Caco-2 (cell line): Measurements from ENCODE around the gene SOX30. TPM values are rescaled to one million over a fixed set of nuclear protein-coding genes. Genes with fewer than 3 reads are reported as not detected.

Experiments
- BruUV-seq: library from RNA; stranded (reverse); fragments of 400-500 nt; replicated peaks from 2 replicates; lab custom pipeline; 2021; lab: Mats Ljungman, UMichigan
- CTCF ChIA-PET: fragments of 300-600 bp; sonication (Branson Sonifier 250); formaldehyde crosslinking; loops from one replicate; lab custom pipeline; 2022; ENCODE audit warnings: antibody characterized with exemption; lab: Charles Lee
- POLR2A ChIA-PET: fragments of 300-600 bp; sonication (Branson Sonifier 250); formaldehyde crosslinking; loops from one replicate; lab custom pipeline; 2022; ENCODE audit warnings: antibody characterized with exemption; lab: Charles Lee
- DNase-seq, 2 experiments: peaks; one replicate each; pipeline versions ENCODE4 v3.0.0 to v3.0.0-alpha.2; 2020 to 2022
- H3K27me3 ChIP-seq: replicated peaks from 2 replicates; pipeline ENCODE4 v1.6.0; 2011; ENCODE audit warnings: low read length; ENCODE audit not compliant: control insufficient read depth, insufficient read depth
- H3K36me3 ChIP-seq: 2 replicates; pipeline ENCODE4 v1.5.1; 2011; ENCODE audit warnings: low read length; ENCODE audit not compliant: control insufficient read depth, insufficient read depth
- H3K4me1 ChIP-seq: fragments of 250-450 bp; sonication (Bioruptor Pico); 2 replicates; pipeline ENCODE4 v1.5.1; 2020; ENCODE audit warnings: mild to moderate bottlenecking
- H3K4me3 ChIP-seq: 2 replicates; pipeline ENCODE4 v1.5.1; 2011; ENCODE audit warnings: low read depth, mild to moderate bottlenecking, control low read depth, low read length
- H3K9me3 ChIP-seq: fragments of 250-450 bp; sonication (Bioruptor Pico); 2 replicates; pipeline ENCODE4 v1.5.1; 2020; ENCODE audit warnings: mild to moderate bottlenecking, moderate library complexity
- H3K27ac Mint-ChIP-seq: one replicate; pipeline ENCODE4 v1.8.0; 2022; ENCODE audit warnings: mixed read lengths; ENCODE audit not compliant: unreplicated experiment
- H3K27me3 Mint-ChIP-seq: one replicate; pipeline ENCODE4 v1.8.0; 2022; ENCODE audit warnings: mixed read lengths; ENCODE audit not compliant: insufficient read depth, unreplicated experiment
- H3K36me3 Mint-ChIP-seq: one replicate; pipeline ENCODE4 v1.8.0; 2022; ENCODE audit warnings: mild to moderate bottlenecking, mixed read lengths; ENCODE audit not compliant: insufficient read depth, unreplicated experiment
- H3K4me1 Mint-ChIP-seq: one replicate; pipeline ENCODE4 v1.8.0; 2022; ENCODE audit warnings: low read depth, mixed read lengths; ENCODE audit not compliant: unreplicated experiment
- H3K4me3 Mint-ChIP-seq: one replicate; pipeline ENCODE4 v1.8.0; 2022; ENCODE audit warnings: mild to moderate bottlenecking, moderate library complexity, mixed read lengths; ENCODE audit not compliant: unreplicated experiment
- H3K9me3 Mint-ChIP-seq: one replicate; pipeline ENCODE4 v1.8.0; 2022; ENCODE audit warnings: mixed read lengths; ENCODE audit not compliant: unreplicated experiment
- intact Hi-C: fragments of 100-400 bp; cut with micrococcal nuclease; formaldehyde crosslinking; loops from one replicate; pipeline ENCODE4 v1.10.0; 2022; ENCODE audit not compliant: unreplicated experiment
- total RNA-seq: library from RNA; stranded (reverse); gene quantifications from 2 replicates; pipeline ENCODE4 v1.2.3, GENCODE V29; 2022
- TF ChIP-seq, protein P1 (sequence below), 2 experiments: fragments of 200-600 bp in 1 of 2; IDR thresholded peaks; 1 replicate in 1 of 2; 2 replicates in 1 of 2; pipeline versions ENCODE4 v1.5.1 to v1.8.0; 2011 to 2022; ENCODE audit warnings: antibody characterized with exemption in 1 of 2, control low read depth in 1 of 2, inconsistent platforms in 1 of 2, low read depth in 1 of 2, low read length in 1 of 2, mild to moderate bottlenecking in 1 of 2, moderate library complexity in 1 of 2; ENCODE audit not compliant: insufficient read depth in 1 of 2, severe bottlenecking in 1 of 2, unreplicated experiment in 1 of 2

The SOX30 gene
- total RNA-seq, 1 experiment from 2014 or later = 2.9 TPM

DNA sequence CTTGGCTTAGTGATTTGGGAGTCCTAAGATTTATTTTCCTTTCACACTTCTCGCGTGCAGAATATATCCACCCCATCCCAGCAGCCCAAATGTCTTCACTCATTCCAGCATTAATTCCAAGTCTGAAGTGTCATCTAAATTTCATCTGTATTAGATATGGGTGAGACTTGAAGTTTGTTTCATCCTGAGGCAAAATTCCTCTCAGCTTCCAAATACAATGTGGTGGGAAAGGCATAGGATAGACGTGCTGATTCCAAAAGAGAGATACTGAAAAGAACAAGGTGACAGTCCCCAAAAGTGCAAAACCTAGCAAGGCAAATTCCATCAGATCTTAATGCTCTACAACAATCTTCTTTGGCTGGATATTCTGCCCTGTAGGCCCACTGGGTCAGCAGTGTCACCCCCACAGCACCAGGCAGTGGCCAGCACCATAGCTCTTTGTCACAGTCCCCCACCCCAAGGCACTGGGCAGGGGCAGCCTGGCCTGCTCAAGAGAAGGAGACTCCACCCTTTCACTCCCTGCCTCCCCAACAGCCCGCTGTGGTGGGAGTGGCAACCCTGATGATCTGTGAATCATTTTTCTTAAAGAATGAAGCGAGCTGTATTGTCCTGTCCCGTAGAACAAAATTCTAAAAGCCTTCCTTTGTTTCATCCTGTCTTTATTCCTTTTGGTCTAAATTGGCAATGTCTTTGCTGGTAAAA lies 74.0 kb downstream of the SOX30 start:
- TF ChIP-seq, protein P1, sequence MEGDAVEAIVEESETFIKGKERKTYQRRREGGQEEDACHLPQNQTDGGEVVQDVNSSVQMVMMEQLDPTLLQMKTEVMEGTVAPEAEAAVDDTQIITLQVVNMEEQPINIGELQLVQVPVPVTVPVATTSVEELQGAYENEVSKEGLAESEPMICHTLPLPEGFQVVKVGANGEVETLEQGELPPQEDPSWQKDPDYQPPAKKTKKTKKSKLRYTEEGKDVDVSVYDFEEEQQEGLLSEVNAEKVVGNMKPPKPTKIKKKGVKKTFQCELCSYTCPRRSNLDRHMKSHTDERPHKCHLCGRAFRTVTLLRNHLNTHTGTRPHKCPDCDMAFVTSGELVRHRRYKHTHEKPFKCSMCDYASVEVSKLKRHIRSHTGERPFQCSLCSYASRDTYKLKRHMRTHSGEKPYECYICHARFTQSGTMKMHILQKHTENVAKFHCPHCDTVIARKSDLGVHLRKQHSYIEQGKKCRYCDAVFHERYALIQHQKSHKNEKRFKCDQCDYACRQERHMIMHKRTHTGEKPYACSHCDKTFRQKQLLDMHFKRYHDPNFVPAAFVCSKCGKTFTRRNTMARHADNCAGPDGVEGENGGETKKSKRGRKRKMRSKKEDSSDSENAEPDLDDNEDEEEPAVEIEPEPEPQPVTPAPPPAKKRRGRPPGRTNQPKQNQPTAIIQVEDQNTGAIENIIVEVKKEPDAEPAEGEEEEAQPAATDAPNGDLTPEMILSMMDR (IDR thresholded peaks at IDR 0.05; ENCODE audit: insufficient read depth in 1 of 2, low read depth in 1 of 2, low read length in 1 of 2, severe bottlenecking in 1 of 2, unreplicated experiment in 1 of 2) = no peak
- ChIA-PET POLR2A (no interaction called here), CTCF (interaction anchor here (1.0 kb wide), 1 partner anchor 73 kb away, joined by 3 read pairs; no protein-coding TSS in a partner anchor)
- no peak overlapping the region for H3K4me3 ChIP-seq
- no peaks in the 10 kb centered on the region for H3K9me3 ChIP-seq
- Mint-ChIP-seq H3K4me3 (no peak overlapping the region), H3K36me3 (no peaks in the 10 kb centered on the region), H3K27me3 (no peaks in the 10 kb centered on the region), H3K27ac (no peak overlapping the region), H3K9me3 (no peaks in the 10 kb centered on the region), H3K4me1 (peaks cover 32% of the 10 kb centered on the region)
- BruUV-seq = no TSS peak
- intact Hi-C loops = loop anchor here (5.0 kb wide), 2 partner anchors 74 to 164 kb away; partner anchors contain the start of genes LSM11 and SOX30
- no peaks in the 10 kb centered on the region for H3K27me3 ChIP-seq
- peaks cover 37% of the 10 kb centered on the region for H3K4me1 ChIP-seq
- H3K36me3 ChIP-seq = no peaks in the 10 kb centered on the region
- DNase-seq = no peak

DNA sequence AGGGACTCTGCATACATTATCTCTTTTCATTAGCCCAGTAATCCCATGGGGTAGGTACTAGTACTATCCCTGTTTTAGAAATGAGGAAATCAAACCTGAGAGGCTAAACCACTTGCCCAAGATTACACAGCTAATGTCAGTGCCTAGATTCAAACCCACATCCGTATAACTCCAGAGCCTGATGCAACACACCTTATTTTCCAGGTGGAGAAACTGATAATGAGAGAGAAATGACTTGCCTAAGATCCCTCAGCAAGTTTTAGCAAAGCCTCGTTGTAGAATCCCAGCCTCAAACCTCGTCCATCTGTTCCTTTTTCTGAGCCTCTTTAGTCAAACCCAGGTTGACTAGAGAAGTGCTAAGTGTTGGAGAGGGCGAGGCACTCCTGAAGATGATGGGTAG lies 75.6 kb downstream of the SOX30 start:
- ChIA-PET CTCF (no interaction called here), POLR2A (interaction anchor here (0.5 kb wide), 1 partner anchor 58 kb away, joined by 3 read pairs; no protein-coding TSS in a partner anchor)
- Histone ChIP-seq H3K4me3 (no peak overlapping the region), H3K9me3 (no peaks in the 10 kb centered on the region), H3K4me1 (peaks cover 37% of the 10 kb centered on the region), H3K27me3 (no peaks in the 10 kb centered on the region), H3K36me3 (no peaks in the 10 kb centered on the region)
- TF ChIP-seq, protein P1 (IDR thresholded peaks at IDR 0.05; ENCODE audit: insufficient read depth in 1 of 2, low read depth in 1 of 2, low read length in 1 of 2, severe bottlenecking in 1 of 2, unreplicated experiment in 1 of 2) = no peak
- no peaks in the 10 kb centered on the region for H3K27me3 Mint-ChIP-seq
- no peaks in the 10 kb centered on the region for H3K9me3 Mint-ChIP-seq
- H3K36me3 Mint-ChIP-seq = no peaks in the 10 kb centered on the region
- intact Hi-C loops = loop anchor here (2.0 to 5.0 kb wide), 3 partner anchors 18 to 166 kb away; partner anchors contain the start of genes LSM11 and SOX30
- H3K27ac Mint-ChIP-seq = peak overlapping the region; percentile 48
- peak overlapping the region; percentile 32 for H3K4me3 Mint-ChIP-seq
- no peak for DNase-seq
- H3K4me1 Mint-ChIP-seq = peaks cover 37% of the 10 kb centered on the region
- no TSS peak for BruUV-seq

Other genes starting within 250 kb of the SOX30 start
- 0.81 and 0.86 TPM in 2 replicates for gene NIPAL4, start 192.2 kb downstream of the SOX30 start, total RNA-seq
- gene ADAM19, start 76.7 kb downstream of the SOX30 start, total RNA-seq = 62.9 and 69.4 TPM in 2 replicates
- gene C5orf52, start 19.1 kb upstream of the SOX30 start, total RNA-seq = not detected in 2 replicates
- 19.8 and 22.9 TPM in 2 replicates for gene THG1L, start 79.0 kb upstream of the SOX30 start, total RNA-seq
- gene LSM11, start 91.3 kb upstream of the SOX30 start, total RNA-seq = 6.8 and 7.7 TPM in 2 replicates
- 85.4 and 88.7 TPM in 2 replicates for gene CLINT1, start 206.7 kb upstream of the SOX30 start, total RNA-seq